ENCODE data around the gene PDE9A. TPM values are rescaled to one million over a fixed set of nuclear protein-coding genes. Genes with fewer than 3 reads are reported as not detected.

Gene PDE9A
- total and polyA plus RNA-seq, 10 donors, result 7.9 to 45.5 (median 23.8) TPM

DNA sequence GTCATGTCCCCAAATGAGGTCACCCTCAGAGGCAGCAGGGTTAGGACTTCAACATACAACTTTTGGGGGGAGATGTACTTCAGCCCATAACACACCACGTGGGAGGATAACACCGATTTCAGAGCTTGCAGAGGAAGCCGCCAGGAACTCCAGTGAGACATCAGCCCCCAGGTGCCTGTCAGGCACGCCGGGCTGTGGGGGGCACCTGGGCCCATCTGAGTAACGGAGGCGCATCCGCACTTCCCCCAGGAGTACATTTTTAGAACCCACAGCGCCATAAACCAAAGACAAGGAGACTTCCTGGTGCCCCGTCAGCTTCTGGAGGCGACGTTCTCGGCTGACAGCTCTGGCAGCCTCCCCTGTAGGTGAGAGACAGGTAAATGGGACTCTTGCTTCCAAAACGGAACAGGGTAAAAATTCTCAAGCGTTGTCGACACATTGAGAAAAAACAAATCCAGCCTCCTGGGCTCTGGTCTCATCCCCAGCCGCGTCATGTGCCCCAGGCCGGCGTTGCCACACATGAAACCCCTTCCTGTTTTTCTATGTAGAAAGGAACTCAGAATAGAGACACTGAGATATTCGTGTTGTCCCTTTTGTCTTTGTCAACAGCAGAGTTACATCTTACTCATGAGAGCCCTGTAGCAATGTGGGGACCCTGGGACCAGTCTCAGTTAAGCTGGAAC, 93.3 kb downstream of the PDE9A start:
- Histone ChIP-seq H3K27ac (peak overlapping the region; percentile 36 to 92 (median 77)), H3K4me3 (peak overlapping the region in 4 of 8 donors; percentile 13 to 63 (median 23)), H3K27me3 (replicated peaks in 1 of 7) (peaks cover 0 to 4% (median 0%) of the 10 kb centered on the region in 7 donors), H3K36me3 (peaks cover 0 to 27% (median 0%) of the 10 kb centered on the region in 6 donors), H3K4me1 (peaks cover 0 to 31% (median 19%) of the 10 kb centered on the region in 6 donors), H3K9me3 (no peaks in the 10 kb centered on the region)
- TF ChIP-seq POLR2A (IDR thresholded peaks at IDR 0.05) (no peak), POLR2AphosphoS5 (IDR thresholded peaks at IDR 0.05) (peak in 1 of 3 donors; percentile 65)
- 27 to 48% (median 37%) methylated on average over 18 to 21 of the region's 21 CpGs for WGBS, 5 donors
- DNase-seq, result peak; percentile 92
- intact Hi-C loops (cut with DNase I; ENCODE audit: low total_unique reads), result no loop called here

DNA sequence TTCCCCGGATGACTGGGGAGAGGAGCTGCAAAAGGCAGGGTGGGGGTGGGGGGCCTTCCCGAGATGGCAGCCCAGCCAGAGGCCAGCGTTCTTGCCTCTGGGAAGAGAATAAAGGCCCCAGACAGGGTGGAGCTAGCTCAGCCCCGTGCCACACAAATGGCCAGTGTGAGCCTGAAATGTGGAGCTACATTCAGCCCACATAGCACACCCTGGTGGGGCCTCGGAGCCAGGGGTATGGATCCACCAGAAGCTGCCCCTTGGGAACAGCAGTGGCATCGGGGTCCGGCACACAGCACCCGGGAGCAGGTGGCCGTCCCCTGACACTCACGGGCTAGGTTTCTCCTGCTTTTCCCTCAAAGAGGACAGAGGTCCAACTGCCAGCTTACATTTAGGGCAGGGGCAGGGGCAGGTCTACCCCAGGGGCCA, 93.9 kb downstream of the PDE9A start:
- peaks cover 0 to 26% (median 19%) of the 10 kb centered on the region in 6 donors for H3K4me1 ChIP-seq
- H3K27me3 ChIP-seq (replicated peaks in 1 of 7), result peaks cover 0 to 4% (median 0%) of the 10 kb centered on the region in 7 donors
- DNase-seq, result peak; percentile 84
- TF ChIP-seq POLR2AphosphoS5 (IDR thresholded peaks at IDR 0.05), result no peak
- no peak for TF ChIP-seq POLR2A (IDR thresholded peaks at IDR 0.05)
- H3K9me3 ChIP-seq, result no peaks in the 10 kb centered on the region
- 35 to 69% (median 65%) methylated on average over 9 to 10 of the region's 10 CpGs for WGBS, 5 donors
- H3K27ac ChIP-seq, result peak overlapping the region; percentile 36 to 92 (median 77)
- intact Hi-C loops (cut with DNase I; ENCODE audit: low total_unique reads), result no loop called here
- H3K36me3 ChIP-seq, result peaks cover 0 to 27% (median 1%) of the 10 kb centered on the region in 6 donors
- H3K4me3 ChIP-seq, result peak overlapping the region in 1 of 8 donors; percentile 63

DNA sequence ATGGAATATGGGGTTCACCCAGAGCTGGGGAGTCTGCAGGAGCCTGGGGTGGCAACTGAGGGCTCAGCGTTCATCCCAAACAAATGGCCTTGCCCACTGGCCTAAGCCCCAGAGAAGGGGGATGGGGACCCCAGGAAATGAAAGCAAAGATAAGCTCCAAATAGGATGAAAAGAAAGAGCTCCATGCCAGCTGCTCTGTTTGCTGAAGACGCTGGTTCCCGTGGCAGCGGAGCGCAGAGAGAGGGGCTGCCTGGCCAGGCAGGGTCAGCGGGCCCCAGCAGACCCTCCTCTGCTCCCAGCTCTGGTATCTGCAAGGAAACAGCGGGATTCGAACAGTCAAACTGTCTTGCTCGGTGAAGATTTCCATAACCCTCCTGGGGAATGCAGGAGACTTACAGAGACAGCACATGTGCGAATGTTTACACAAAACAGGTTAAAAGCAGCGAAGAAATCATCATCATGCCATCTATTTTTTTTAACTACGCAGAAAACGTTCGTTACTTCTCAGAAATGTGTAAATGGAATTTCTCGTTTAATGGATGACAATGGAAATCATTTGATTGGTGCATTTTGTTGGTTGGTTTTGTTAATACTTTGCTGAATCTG, 94.4 kb downstream of the PDE9A start:
- TF ChIP-seq POLR2A (IDR thresholded peaks at IDR 0.05) (no peak), POLR2AphosphoS5 (IDR thresholded peaks at IDR 0.05) (no peak)
- TF ChIP-seq, protein P1, sequence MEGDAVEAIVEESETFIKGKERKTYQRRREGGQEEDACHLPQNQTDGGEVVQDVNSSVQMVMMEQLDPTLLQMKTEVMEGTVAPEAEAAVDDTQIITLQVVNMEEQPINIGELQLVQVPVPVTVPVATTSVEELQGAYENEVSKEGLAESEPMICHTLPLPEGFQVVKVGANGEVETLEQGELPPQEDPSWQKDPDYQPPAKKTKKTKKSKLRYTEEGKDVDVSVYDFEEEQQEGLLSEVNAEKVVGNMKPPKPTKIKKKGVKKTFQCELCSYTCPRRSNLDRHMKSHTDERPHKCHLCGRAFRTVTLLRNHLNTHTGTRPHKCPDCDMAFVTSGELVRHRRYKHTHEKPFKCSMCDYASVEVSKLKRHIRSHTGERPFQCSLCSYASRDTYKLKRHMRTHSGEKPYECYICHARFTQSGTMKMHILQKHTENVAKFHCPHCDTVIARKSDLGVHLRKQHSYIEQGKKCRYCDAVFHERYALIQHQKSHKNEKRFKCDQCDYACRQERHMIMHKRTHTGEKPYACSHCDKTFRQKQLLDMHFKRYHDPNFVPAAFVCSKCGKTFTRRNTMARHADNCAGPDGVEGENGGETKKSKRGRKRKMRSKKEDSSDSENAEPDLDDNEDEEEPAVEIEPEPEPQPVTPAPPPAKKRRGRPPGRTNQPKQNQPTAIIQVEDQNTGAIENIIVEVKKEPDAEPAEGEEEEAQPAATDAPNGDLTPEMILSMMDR (IDR thresholded peaks at IDR 0.05 in 8 of 11, conservative IDR thresholded peaks at IDR 0.05 in 3 of 11), result no peak
- WGBS, 5 donors, result 92 to 93% (median 93%) methylated on average over 15 of the region's 15 CpGs
- Histone ChIP-seq H3K36me3 (peaks cover 0 to 27% (median 1%) of the 10 kb centered on the region in 6 donors), H3K9me3 (no peaks in the 10 kb centered on the region), H3K4me1 (peaks cover 0 to 26% (median 19%) of the 10 kb centered on the region in 6 donors), H3K27ac (peak overlapping the region in 7 of 8 donors; percentile 69 to 92 (median 78)), H3K4me3 (peak overlapping the region in 1 of 8 donors; percentile 63), H3K27me3 (replicated peaks in 1 of 7) (peaks cover 0 to 4% (median 0%) of the 10 kb centered on the region in 7 donors)
- intact Hi-C loops (cut with DNase I; ENCODE audit: low total_unique reads), result no loop called here
- DNase-seq, result peak; percentile 55

DNA sequence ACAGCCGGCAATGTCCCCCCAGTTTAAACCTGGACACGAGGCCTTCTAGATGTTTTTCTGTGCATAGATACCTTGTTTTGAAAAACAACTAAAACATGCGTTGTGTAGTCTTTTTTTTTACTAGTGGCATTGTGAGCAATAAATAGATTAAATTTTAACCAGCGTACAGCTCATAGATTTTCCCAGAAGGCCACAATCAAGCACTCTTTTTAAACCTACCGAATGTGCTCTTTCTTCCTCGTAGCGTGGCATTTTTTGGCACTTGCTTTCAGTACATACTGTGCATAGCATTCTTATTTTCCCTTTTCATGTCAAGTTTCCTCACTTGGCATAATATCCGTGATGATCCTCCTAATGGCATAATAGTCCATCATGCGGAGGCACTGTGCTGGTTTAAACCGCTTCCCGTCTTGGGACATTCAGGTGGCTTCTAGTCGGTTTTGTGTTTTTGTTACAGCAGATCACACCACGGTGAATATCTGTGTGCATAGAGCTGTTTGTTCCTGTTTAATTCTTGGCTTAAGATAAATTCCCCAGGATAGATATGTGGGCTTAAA, 95.3 kb downstream of the PDE9A start:
- Histone ChIP-seq H3K27ac (no peak overlapping the region), H3K9me3 (no peaks in the 10 kb centered on the region), H3K4me3 (no peak overlapping the region), H3K27me3 (replicated peaks in 1 of 7) (peaks cover 0 to 1% (median 0%) of the 10 kb centered on the region in 7 donors), H3K4me1 (peaks cover 0 to 26% (median 19%) of the 10 kb centered on the region in 6 donors), H3K36me3 (peaks cover 0 to 30% (median 1%) of the 10 kb centered on the region in 6 donors)
- intact Hi-C loops (cut with DNase I; ENCODE audit: low total_unique reads), result no loop called here
- no peak for TF ChIP-seq POLR2A (IDR thresholded peaks at IDR 0.05)
- no peak for TF ChIP-seq POLR2AphosphoS5 (IDR thresholded peaks at IDR 0.05)
- TF ChIP-seq, protein P1 (IDR thresholded peaks at IDR 0.05 in 8 of 11, conservative IDR thresholded peaks at IDR 0.05 in 3 of 11), result no peak
- WGBS, 5 donors, result 85 to 92% (median 87%) methylated on average over 13 of the region's 13 CpGs
- no peak for DNase-seq

Data from spleen (tissue), 11 donors.